HEK293 (cell line): ENCODE results near the gene EIF4E1B.

Experiments used
- CTCF ChIA-PET: fragments of 350-600 bp; formaldehyde crosslinking; extraction: SDS; loops from one replicate; lab custom pipeline; 2021; ENCODE audit warnings: antibody characterized with exemption; lab: Yijun Ruan, JAX
- POLR2A ChIA-PET: fragments of 300-600 bp; formaldehyde crosslinking; extraction: SDS; loops from one replicate; lab custom pipeline; 2020; ENCODE audit warnings: antibody characterized with exemption, inconsistent platforms; lab: Yijun Ruan, JAX
- H3K27ac ChIP-seq: fragments of 200-500 bp; sonication (Bioruptor generic); 2 replicates; pipeline ENCODE4 v1.5.1; 2014; ENCODE audit warnings: low read depth, low read length, control low read depth, inconsistent platforms; ENCODE audit errors: extremely low read depth
- H3K36me3 ChIP-seq, 2 experiments: fragments of 200-500 bp in 1 of 2; sonication (Bioruptor generic) in 1 of 2; 1 replicate in 1 of 2; 2 replicates in 1 of 2; pipeline ENCODE4 v1.5.1; 2014 to 2017; ENCODE audit warnings: inconsistent platforms in 2 of 2, low read length in 2 of 2; ENCODE audit not compliant: control insufficient read depth in 2 of 2, insufficient read depth in 1 of 2
- H3K4me1 ChIP-seq: fragments of 200-500 bp; sonication (Bioruptor generic); 2 replicates; pipeline ENCODE4 v1.5.1; 2014; ENCODE audit warnings: mild to moderate bottlenecking, low read length, inconsistent platforms; ENCODE audit not compliant: control insufficient read depth, insufficient read depth
- H3K4me3 ChIP-seq: 2 replicates; pipeline ENCODE4 v1.5.1; 2011; ENCODE audit warnings: low read depth, mild to moderate bottlenecking, control low read depth, low read length, moderate library complexity
- H3K9me3 ChIP-seq: fragments of 200-500 bp; sonication (Bioruptor generic); 2 replicates; pipeline ENCODE4 v1.5.1; 2014; ENCODE audit warnings: low read depth, low read length, inconsistent platforms; ENCODE audit not compliant: control insufficient read depth, insufficient read depth
- ELK4 ChIP-seq: IDR thresholded peaks from 2 replicates; pipeline ENCODE4 v1.6.1; 2011; ENCODE audit warnings: mild to moderate bottlenecking, low read depth, low read length, borderline replicate concordance
- HOXC10 ChIP-seq: sonication (generic); formaldehyde crosslinking; IDR thresholded peaks from 2 replicates; pipeline ENCODE4 v1.8.1; 2023; ENCODE audit warnings: mild to moderate bottlenecking, missing genetic modification reagents
- HOXD13 ChIP-seq: sonication (generic); formaldehyde crosslinking; IDR thresholded peaks from 2 replicates; pipeline ENCODE4 v1.8.0; 2022; ENCODE audit warnings: missing genetic modification reagents, borderline replicate concordance
- PRDM4 ChIP-seq: fragments of 450-650 bp; formaldehyde crosslinking; IDR thresholded peaks from 2 replicates; pipeline ENCODE4 v1.5.1; 2017; ENCODE audit warnings: missing biosample characterization, missing genetic modification characterization
- ZBTB20 ChIP-seq: fragments of 450-650 bp; formaldehyde crosslinking; IDR thresholded peaks from 2 replicates; pipeline ENCODE4 v1.5.1; 2016; ENCODE audit warnings: missing biosample characterization, missing genetic modification characterization
- ZNF292 ChIP-seq: fragments of 450-650 bp; formaldehyde crosslinking; IDR thresholded peaks from 2 replicates; pipeline ENCODE4 v1.5.1; 2016; ENCODE audit warnings: low read depth, missing biosample characterization, missing genetic modification characterization, borderline replicate concordance
- ZNF529 ChIP-seq: fragments of 450-650 bp; formaldehyde crosslinking; IDR thresholded peaks from 2 replicates; pipeline ENCODE4 v1.5.1; 2017; ENCODE audit warnings: missing genetic modification characterization, missing biosample characterization; ENCODE audit not compliant: insufficient replicate concordance
- ZNF544 ChIP-seq: fragments of 450-650 bp; formaldehyde crosslinking; IDR thresholded peaks from 2 replicates; pipeline ENCODE4 v1.5.0; 2017; ENCODE audit warnings: missing biosample characterization, missing genetic modification characterization
- ZNF555 ChIP-seq: fragments of 450-650 bp; formaldehyde crosslinking; conservative IDR thresholded peaks from 2 replicates; pipeline ENCODE4 v1.5.1; 2017; ENCODE audit warnings: missing biosample characterization, mild to moderate bottlenecking, missing genetic modification characterization, inconsistent platforms
- ZNF747 ChIP-seq: fragments of 450-650 bp; formaldehyde crosslinking; IDR thresholded peaks from 2 replicates; pipeline ENCODE4 v1.5.1; 2016; ENCODE audit warnings: missing biosample characterization, missing genetic modification characterization
- ZNF776 ChIP-seq: fragments of 450-650 bp; formaldehyde crosslinking; IDR thresholded peaks from 2 replicates; pipeline ENCODE4 v1.5.0; 2017; ENCODE audit warnings: missing biosample characterization, missing genetic modification characterization, borderline replicate concordance
- ZNF837 ChIP-seq: fragments of 450-650 bp; formaldehyde crosslinking; IDR thresholded peaks from 2 replicates; pipeline ENCODE4 v1.5.1; 2016; ENCODE audit warnings: missing biosample characterization, missing genetic modification characterization
- ZSCAN23 ChIP-seq: fragments of 450-650 bp; formaldehyde crosslinking; IDR thresholded peaks from 2 replicates; pipeline ENCODE4 v1.5.1; 2016; ENCODE audit warnings: missing biosample characterization, missing genetic modification characterization
- ZSCAN30 ChIP-seq: fragments of 450-650 bp; IDR thresholded peaks from 2 replicates; pipeline ENCODE4 v1.5.1; 2018; ENCODE audit warnings: missing biosample characterization, mild to moderate bottlenecking, missing genetic modification characterization, moderate library complexity
- TF ChIP-seq, protein P1 (sequence below): fragments of 450-650 bp; formaldehyde crosslinking; IDR thresholded peaks from 2 replicates; pipeline ENCODE4 v1.5.1; 2016; ENCODE audit warnings: missing biosample characterization, missing genetic modification characterization, low read depth
- TF ChIP-seq, protein P2 (sequence below): fragments of 450-650 bp; formaldehyde crosslinking; IDR thresholded peaks from 2 replicates; pipeline ENCODE4; 2016; ENCODE audit warnings: missing biosample characterization, missing genetic modification characterization

Gene EIF4E1B

DNA sequence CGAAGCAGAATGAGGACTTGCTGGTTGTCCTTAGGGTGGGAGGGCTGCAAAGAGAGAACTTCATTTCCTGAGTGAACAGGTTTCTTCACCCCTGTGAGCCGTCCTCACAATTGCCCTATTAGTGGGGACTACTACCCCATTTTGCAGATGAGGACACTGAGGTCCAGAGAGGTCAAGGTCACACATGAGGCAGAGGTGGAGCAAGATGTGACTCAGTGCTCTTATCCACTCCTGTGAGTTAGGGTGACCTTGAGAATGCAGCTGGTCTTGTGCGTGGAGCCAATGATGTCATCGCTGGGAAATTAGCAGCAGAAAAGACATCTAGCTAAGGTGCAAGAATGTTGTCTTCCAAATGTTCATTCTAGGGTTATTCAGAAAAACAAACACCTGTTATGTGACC is 47.4 kb upstream of the EIF4E1B start:
- Histone ChIP-seq H3K9me3 (no peaks in the 10 kb centered on the region), H3K4me3 (no peak overlapping the region), H3K36me3 (no peaks in the 10 kb centered on the region), H3K4me1 (no peaks in the 10 kb centered on the region), H3K27ac (no peak overlapping the region)
- ChIA-PET CTCF (interaction anchor here (0.6 to 1.2 kb wide), 3 partner anchors 9 to 253 kb away, joined by 3 to 9 read pairs (median 3); partner anchors contain the start of gene EIF4E1B), POLR2A (no interaction called here)
- no peak for TF ChIP-seq ZNF837 (tag by site-specific recombination)
- TF ChIP-seq ZSCAN23: no peak
- TF ChIP-seq ELK4: no peak
- TF ChIP-seq ZNF776 (tag by site-specific recombination): no peak
- TF ChIP-seq, protein P1, sequence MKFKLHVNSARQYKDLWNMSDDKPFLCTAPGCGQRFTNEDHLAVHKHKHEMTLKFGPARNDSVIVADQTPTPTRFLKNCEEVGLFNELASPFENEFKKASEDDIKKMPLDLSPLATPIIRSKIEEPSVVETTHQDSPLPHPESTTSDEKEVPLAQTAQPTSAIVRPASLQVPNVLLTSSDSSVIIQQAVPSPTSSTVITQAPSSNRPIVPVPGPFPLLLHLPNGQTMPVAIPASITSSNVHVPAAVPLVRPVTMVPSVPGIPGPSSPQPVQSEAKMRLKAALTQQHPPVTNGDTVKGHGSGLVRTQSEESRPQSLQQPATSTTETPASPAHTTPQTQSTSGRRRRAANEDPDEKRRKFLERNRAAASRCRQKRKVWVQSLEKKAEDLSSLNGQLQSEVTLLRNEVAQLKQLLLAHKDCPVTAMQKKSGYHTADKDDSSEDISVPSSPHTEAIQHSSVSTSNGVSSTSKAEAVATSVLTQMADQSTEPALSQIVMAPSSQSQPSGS (tag by site-specific recombination): peak; percentile 77

GRCh38 chr5:176587398-176587797 is 43.1 kb upstream of the EIF4E1B start:
- ChIA-PET CTCF (interaction anchor here (1.5 to 2.7 kb wide), 3 partner anchors 8 to 73 kb away, joined by 4 to 12 read pairs (median 6); no protein-coding TSS in a partner anchor), POLR2A (no interaction called here)
- TF ChIP-seq ZNF776 (tag by site-specific recombination): no peak
- TF ChIP-seq ZNF555 (tag by site-specific recombination): no peak
- no peak for TF ChIP-seq ZBTB20 (tag by site-specific recombination)
- TF ChIP-seq ZNF529 (tag by site-specific recombination): no peak
- no peak for TF ChIP-seq ZSCAN30 (tag by site-specific recombination)
- TF ChIP-seq ZNF544: no peak
- TF ChIP-seq, protein P2, sequence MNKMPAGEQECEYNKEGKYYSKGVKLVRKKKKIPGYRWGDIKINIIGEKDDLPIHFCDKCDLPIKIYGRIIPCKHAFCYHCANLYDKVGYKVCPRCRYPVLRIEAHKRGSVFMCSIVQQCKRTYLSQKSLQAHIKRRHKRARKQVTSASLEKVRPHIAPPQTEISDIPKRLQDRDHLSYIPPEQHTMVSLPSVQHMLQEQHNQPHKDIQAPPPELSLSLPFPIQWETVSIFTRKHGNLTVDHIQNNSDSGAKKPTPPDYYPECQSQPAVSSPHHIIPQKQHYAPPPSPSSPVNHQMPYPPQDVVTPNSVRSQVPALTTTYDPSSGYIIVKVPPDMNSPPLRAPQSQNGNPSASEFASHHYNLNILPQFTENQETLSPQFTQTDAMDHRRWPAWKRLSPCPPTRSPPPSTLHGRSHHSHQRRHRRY (tag by site-specific recombination): no peak
- TF ChIP-seq HOXC10 (CRISPR knock-in tag): no peak
- TF ChIP-seq PRDM4 (tag by site-specific recombination): no peak
- no peak for TF ChIP-seq ZNF292 (tag by site-specific recombination)
- no peak for TF ChIP-seq ZNF747
- TF ChIP-seq HOXD13 (CRISPR knock-in tag): no peak

More at GRCh38 chr5:176587398-176587797, 43.1 kb upstream of the EIF4E1B start:
- Histone ChIP-seq H3K27ac (no peak overlapping the region), H3K4me3 (no peak overlapping the region), H3K36me3 (no peaks in the 10 kb centered on the region), H3K4me1 (no peaks in the 10 kb centered on the region), H3K9me3 (no peaks in the 10 kb centered on the region)
